Lower leg skin (tissue), 3 donors: ENCODE data around the gene PRDM15.

ENCODE experiments used
- POLR2A ChIP-seq, 2 donors: fragments of 450-650 bp; IDR thresholded peaks; one replicate each; pipeline ENCODE4 v1.6.1; 2016 to 2017; ENCODE audit warnings: antibody characterized with exemption in 2 of 2, mild to moderate bottlenecking in 1 of 2, moderate library complexity in 1 of 2
- TF ChIP-seq, protein P1 (sequence below), 3 donors: fragments of 450-650 bp; IDR thresholded peaks; one replicate each; pipeline ENCODE4 v1.5.1; 2016; ENCODE audit warnings: antibody characterized with exemption in 3 of 3, mild to moderate bottlenecking in 3 of 3, moderate library complexity in 2 of 3

DNA sequence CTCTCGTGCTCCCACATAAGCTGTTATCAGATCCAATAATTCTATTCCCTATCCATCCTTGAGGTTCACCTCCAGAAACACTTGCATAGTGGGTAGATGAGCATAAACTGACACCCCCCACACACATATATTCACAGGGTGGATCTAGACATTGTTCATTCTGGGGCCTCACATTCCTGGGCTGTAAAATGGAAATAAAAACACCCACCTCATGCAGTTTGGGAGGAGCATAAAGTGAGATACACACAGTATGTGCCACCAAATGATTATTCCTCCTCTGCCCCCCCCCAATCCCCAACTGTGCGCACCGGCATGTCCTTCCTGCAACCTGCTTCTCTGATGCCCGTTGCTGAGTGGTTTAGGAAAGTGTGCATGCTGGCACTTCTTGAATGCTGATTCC, 17.9 kb downstream of the PRDM15 start:
- TF ChIP-seq, protein P1, sequence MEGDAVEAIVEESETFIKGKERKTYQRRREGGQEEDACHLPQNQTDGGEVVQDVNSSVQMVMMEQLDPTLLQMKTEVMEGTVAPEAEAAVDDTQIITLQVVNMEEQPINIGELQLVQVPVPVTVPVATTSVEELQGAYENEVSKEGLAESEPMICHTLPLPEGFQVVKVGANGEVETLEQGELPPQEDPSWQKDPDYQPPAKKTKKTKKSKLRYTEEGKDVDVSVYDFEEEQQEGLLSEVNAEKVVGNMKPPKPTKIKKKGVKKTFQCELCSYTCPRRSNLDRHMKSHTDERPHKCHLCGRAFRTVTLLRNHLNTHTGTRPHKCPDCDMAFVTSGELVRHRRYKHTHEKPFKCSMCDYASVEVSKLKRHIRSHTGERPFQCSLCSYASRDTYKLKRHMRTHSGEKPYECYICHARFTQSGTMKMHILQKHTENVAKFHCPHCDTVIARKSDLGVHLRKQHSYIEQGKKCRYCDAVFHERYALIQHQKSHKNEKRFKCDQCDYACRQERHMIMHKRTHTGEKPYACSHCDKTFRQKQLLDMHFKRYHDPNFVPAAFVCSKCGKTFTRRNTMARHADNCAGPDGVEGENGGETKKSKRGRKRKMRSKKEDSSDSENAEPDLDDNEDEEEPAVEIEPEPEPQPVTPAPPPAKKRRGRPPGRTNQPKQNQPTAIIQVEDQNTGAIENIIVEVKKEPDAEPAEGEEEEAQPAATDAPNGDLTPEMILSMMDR (IDR thresholded peaks at IDR 0.05), result no peak
- no peak for TF ChIP-seq POLR2A (IDR thresholded peaks at IDR 0.05)
